Esophagus muscularis mucosa (tissue), 4 donors: ENCODE data around the gene PDE4D. TPM values are rescaled to one million over a fixed set of nuclear protein-coding genes. Genes with fewer than 3 reads are reported as not detected.

Experiments used
- DNase-seq: peaks from one replicate; pipeline ENCODE4 v3.0.0-alpha.2; 2017; ENCODE audit errors: extremely low spot score
- H3K27ac ChIP-seq, 4 donors: fragments of 200-600 bp; sonication (generic); replicated peaks in 1 of 4; 1 replicate in 3 of 4; 2 replicates in 1 of 4; pipeline ENCODE4 v1.5.1; 2016 to 2019; ENCODE audit warnings: mild to moderate bottlenecking in 1 of 4
- H3K27me3 ChIP-seq, 4 donors: fragments of 200-600 bp; sonication (generic); one replicate each; pipeline versions ENCODE4 v1.5.1 to v1.6.0; 2016 to 2019
- H3K36me3 ChIP-seq, 4 donors: fragments of 200-600 bp; sonication (generic); one replicate each; pipeline ENCODE4 v1.5.1; 2016 to 2019
- H3K4me1 ChIP-seq, 4 donors: fragments of 200-600 bp; sonication (generic); one replicate each; pipeline ENCODE4 v1.5.1; 2016 to 2019
- H3K4me3 ChIP-seq, 4 donors: fragments of 200-600 bp; sonication (generic); 1 replicate in 2 of 4; 2 replicates in 2 of 4; pipeline ENCODE4 v1.5.1; 2016 to 2019; ENCODE audit warnings: mild to moderate bottlenecking in 4 of 4, moderate library complexity in 1 of 4
- H3K9me3 ChIP-seq, 4 donors: fragments of 200-600 bp; sonication (generic); 1 replicate in 3 of 4; 2 replicates in 1 of 4; pipeline ENCODE4 v1.5.1; 2016 to 2019
- CTCF ChIP-seq, 3 experiments: fragments of 200-600 bp in 2 of 3; fragments of 450-650 bp in 1 of 3; sonication (generic) in 2 of 3; IDR thresholded peaks; one replicate each; pipeline ENCODE4 v1.5.1; 2017 to 2019; ENCODE audit warnings: antibody characterized with exemption in 3 of 3, mild to moderate bottlenecking in 2 of 3, moderate library complexity in 1 of 3
- EP300 ChIP-seq: sonication (generic); formaldehyde crosslinking; IDR thresholded peaks from one replicate; pipeline ENCODE4 v1.6.1; 2017; ENCODE audit warnings: antibody characterized with exemption
- POLR2A ChIP-seq: fragments of 450-650 bp; IDR thresholded peaks from one replicate; pipeline ENCODE4 v1.6.1; 2017; ENCODE audit warnings: antibody characterized with exemption, moderate library complexity, mild to moderate bottlenecking, low read depth
- POLR2AphosphoS5 ChIP-seq, 2 donors: sonication (generic); formaldehyde crosslinking; IDR thresholded peaks; one replicate each; pipeline ENCODE4 v1.6.1; 2017; ENCODE audit warnings: antibody characterized with exemption in 2 of 2
- WGBS: methylation state at CpG from one replicate; pipeline ENCODE4 v1.1.5; 2018; 5-methylcytosine and 5-hydroxymethylcytosine counted together
- intact Hi-C: fragments of 100-400 bp; cut with DNase I; formaldehyde crosslinking; loops from one replicate; pipeline ENCODE4 v1.15.1; 2023
- total RNA-seq, 4 donors: library from RNA; depleted of rRNA; stranded (reverse); fragments of >200 nt; gene quantifications; one replicate each; pipeline versions ENCODE4 v1.1.0 to v1.2.1, GENCODE V29; 2016

The PDE4D gene
- total RNA-seq, 4 donors from 2014 or later: 39.2 to 87.0 (median 50.2) TPM

DNA sequence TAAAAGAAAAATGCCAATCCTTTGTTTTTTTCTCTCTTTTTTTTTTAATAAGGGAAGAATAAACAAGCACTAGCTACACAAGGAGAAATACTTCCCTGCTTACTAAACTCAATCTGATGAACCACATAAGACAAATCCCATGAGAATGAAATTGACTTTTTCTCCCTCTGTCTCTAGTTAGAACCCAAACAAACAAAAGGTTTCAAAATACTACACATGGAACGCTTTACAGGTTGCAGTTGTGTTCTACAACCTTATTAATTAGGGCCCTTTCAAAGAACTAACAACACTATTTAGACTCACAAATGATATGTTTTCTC, 124.5 kb downstream of the PDE4D start:
- peak overlapping the region; percentile 67 to 79 (median 71) for H3K27ac ChIP-seq
- WGBS: 40% methylated on average over 1 of the region's 1 CpG
- intact Hi-C loops: no loop called here

DNA sequence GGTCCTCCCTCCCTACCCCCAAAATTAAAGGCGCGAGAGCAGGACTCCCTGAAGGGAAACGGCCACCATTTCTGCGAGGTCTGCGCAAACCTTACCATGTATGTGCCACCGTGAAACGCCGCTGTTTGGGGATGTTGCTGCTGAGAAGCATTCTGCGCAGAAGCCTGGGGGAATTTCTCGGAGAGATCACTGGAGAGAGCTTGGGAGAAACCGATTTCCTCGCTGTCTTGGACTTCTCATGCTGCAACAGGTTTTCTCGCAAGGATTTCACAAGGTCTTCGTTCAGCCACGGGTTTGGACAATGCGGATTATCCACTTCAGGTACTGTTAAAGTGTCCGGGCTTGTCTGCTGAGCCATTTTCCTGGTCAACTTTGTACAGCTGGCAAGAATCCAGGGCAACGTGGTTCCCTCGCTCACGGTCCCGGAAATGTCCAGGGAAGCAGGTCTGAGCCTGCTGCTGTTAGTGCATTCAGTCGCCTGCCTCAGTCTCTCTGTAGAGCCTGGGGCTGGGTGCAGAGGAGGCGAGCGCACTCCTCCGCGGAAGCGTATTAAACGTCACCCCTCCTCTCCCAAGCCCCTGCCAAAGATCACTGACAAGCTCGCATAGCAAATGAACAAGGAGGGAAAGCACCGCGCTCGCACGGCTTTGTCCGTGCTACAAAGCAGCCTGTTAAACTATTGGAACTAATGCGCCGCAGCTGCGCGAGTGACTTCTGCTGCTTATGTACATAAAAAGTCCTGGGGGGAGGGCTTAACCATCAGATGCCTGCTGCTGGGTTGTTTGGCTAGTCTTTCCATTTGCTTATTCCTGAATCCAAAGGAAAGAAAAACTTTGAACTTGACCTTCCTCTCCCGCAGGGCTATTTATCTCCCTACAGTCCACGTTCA, 125.1 kb downstream of the PDE4D start:
- 3% methylated on average over 30 of the region's 40 CpGs for WGBS
- H3K4me3 ChIP-seq: peak overlapping the region; percentile 58 to 69 (median 66)
- no peak for DNase-seq
- H3K9me3 ChIP-seq: no peaks in the 10 kb centered on the region
- H3K4me1 ChIP-seq: peaks cover 12 to 24% (median 17%) of the 10 kb centered on the region in 4 donors
- H3K27me3 ChIP-seq: no peaks in the 10 kb centered on the region
- H3K27ac ChIP-seq: peak overlapping the region; percentile 67 to 79 (median 71)
- intact Hi-C loops: no loop called here
- TF ChIP-seq CTCF (IDR thresholded peaks at IDR 0.05) (no peak), POLR2AphosphoS5 (IDR thresholded peaks at IDR 0.05) (peak; percentile 39 to 62)
- no peaks in the 10 kb centered on the region for H3K36me3 ChIP-seq

More for the DNA sequence above, 124.5 kb downstream of the PDE4D start:
- Histone ChIP-seq H3K36me3 (no peaks in the 10 kb centered on the region), H3K9me3 (no peaks in the 10 kb centered on the region), H3K27me3 (no peaks in the 10 kb centered on the region), H3K4me1 (peaks cover 12 to 24% (median 17%) of the 10 kb centered on the region in 4 donors), H3K4me3 (peak overlapping the region; percentile 58 to 69 (median 66))
- no peak for TF ChIP-seq EP300
- TF ChIP-seq POLR2AphosphoS5 (IDR thresholded peaks at IDR 0.05): no peak
- TF ChIP-seq CTCF (IDR thresholded peaks at IDR 0.05): no peak
- no peak for TF ChIP-seq POLR2A
- no peak for DNase-seq

GRCh38 chr5:59767681-59768151, 125.8 kb downstream of the PDE4D start:
- Histone ChIP-seq H3K27ac (peak overlapping the region; percentile 67 to 79 (median 71)), H3K4me3 (peak overlapping the region; percentile 58 to 69 (median 66)), H3K9me3 (no peaks in the 10 kb centered on the region), H3K27me3 (no peaks in the 10 kb centered on the region), H3K36me3 (no peaks in the 10 kb centered on the region), H3K4me1 (peaks cover 12 to 24% (median 17%) of the 10 kb centered on the region in 4 donors)
- TF ChIP-seq EP300 (no peak), CTCF (IDR thresholded peaks at IDR 0.05) (no peak), POLR2AphosphoS5 (IDR thresholded peaks at IDR 0.05) (no peak), POLR2A (no peak)
- 29% methylated on average over 4 of the region's 4 CpGs for WGBS
- no peak for DNase-seq
- intact Hi-C loops: no loop called here

DNA sequence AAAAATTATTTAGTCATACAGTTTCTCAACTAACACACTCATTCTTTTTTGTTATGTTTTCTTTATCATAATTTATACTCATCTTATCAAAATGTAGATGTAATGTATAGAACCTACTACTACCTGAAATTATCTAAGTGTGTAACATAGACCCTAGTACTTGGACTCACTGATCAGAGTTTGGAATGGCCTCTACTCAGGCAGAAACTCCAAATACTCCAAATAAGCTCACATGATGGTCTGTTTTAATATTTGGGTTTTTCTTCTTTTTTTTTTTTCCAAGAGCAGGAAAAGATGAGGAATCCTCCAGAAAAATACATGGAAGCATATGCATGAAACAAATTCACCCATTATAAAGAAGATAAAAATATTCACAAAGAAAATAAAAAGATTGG, 126.3 kb downstream of the PDE4D start:
- TF ChIP-seq POLR2AphosphoS5 (IDR thresholded peaks at IDR 0.05): no peak
- TF ChIP-seq EP300: no peak
- no peak for TF ChIP-seq POLR2A
- TF ChIP-seq CTCF (IDR thresholded peaks at IDR 0.05): no peak
- intact Hi-C loops: no loop called here
- peak overlapping the region; percentile 67 to 79 (median 71) for H3K27ac ChIP-seq

More for the DNA sequence above, 126.3 kb downstream of the PDE4D start:
- no peak for DNase-seq
- no peaks in the 10 kb centered on the region for H3K27me3 ChIP-seq
- H3K9me3 ChIP-seq: no peaks in the 10 kb centered on the region
- peaks cover 12 to 24% (median 17%) of the 10 kb centered on the region in 4 donors for H3K4me1 ChIP-seq
- peak overlapping the region; percentile 58 to 69 (median 66) for H3K4me3 ChIP-seq
- H3K36me3 ChIP-seq: no peaks in the 10 kb centered on the region
